ENCODE data around the gene EIF2S1.

DNA sequence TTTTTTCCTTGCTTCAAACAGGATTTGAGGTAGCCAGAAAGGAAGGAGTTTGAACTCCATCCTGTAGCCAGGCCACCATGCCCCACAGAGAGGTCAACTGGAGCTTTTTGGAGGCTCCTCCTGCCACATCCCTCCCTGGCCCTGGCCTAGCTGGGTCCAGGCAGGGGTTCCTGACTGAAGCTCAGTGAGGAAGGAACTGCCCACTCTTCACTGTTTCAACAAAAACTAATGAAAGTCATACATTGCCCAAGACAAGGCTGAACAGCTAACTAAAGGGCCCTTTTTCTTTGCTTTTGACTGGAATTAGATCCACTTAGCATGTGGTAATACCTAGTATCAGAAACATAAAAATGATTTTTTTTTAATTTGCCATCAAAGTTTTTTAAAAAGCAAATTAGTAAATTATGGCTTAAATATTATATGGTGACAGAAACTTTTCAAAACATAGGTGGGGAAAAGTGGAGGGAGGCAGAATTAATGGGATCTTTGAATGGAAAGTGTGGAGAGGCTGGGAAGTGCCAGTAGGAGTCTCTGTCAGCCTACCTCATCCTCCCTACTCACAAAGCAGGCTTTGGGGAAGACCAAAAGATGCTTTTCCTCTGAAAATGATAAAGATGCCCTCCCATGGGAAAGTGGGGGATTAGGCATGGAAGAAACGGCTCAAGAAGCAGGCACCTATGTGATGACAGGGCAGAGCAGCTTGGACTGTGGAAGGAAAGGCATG, 29.8 kb downstream of the EIF2S1 start:
- TF ChIP-seq, protein P1, sequence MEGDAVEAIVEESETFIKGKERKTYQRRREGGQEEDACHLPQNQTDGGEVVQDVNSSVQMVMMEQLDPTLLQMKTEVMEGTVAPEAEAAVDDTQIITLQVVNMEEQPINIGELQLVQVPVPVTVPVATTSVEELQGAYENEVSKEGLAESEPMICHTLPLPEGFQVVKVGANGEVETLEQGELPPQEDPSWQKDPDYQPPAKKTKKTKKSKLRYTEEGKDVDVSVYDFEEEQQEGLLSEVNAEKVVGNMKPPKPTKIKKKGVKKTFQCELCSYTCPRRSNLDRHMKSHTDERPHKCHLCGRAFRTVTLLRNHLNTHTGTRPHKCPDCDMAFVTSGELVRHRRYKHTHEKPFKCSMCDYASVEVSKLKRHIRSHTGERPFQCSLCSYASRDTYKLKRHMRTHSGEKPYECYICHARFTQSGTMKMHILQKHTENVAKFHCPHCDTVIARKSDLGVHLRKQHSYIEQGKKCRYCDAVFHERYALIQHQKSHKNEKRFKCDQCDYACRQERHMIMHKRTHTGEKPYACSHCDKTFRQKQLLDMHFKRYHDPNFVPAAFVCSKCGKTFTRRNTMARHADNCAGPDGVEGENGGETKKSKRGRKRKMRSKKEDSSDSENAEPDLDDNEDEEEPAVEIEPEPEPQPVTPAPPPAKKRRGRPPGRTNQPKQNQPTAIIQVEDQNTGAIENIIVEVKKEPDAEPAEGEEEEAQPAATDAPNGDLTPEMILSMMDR (IDR thresholded peaks at IDR 0.05; ENCODE audit: poor library complexity) = no peak
- TF ChIP-seq EZH2phosphoT487 (IDR thresholded peaks at IDR 0.05; ENCODE audit: low read depth, severe bottlenecking, unreplicated experiment) (no peak), EZH2 (IDR thresholded peaks at IDR 0.05; ENCODE audit: borderline replicate concordance) (no peak)
